Hepatocyte (in vitro differentiated cells): Measurements from ENCODE around the gene GRM4.

Source experiments
- EZH2 ChIP-seq: fragments of 200-600 bp; sonication (generic); IDR thresholded peaks from 2 replicates; pipeline ENCODE4 v1.6.1; 2016; ENCODE audit warnings: antibody characterized with exemption, mild to moderate bottlenecking, borderline replicate concordance
- TF ChIP-seq, protein P1 (sequence below): fragments of 200-600 bp; sonication (generic); IDR thresholded peaks from 2 replicates; pipeline ENCODE4 v1.5.1; 2016; ENCODE audit warnings: antibody characterized with exemption, mild to moderate bottlenecking; ENCODE audit not compliant: poor library complexity

DNA sequence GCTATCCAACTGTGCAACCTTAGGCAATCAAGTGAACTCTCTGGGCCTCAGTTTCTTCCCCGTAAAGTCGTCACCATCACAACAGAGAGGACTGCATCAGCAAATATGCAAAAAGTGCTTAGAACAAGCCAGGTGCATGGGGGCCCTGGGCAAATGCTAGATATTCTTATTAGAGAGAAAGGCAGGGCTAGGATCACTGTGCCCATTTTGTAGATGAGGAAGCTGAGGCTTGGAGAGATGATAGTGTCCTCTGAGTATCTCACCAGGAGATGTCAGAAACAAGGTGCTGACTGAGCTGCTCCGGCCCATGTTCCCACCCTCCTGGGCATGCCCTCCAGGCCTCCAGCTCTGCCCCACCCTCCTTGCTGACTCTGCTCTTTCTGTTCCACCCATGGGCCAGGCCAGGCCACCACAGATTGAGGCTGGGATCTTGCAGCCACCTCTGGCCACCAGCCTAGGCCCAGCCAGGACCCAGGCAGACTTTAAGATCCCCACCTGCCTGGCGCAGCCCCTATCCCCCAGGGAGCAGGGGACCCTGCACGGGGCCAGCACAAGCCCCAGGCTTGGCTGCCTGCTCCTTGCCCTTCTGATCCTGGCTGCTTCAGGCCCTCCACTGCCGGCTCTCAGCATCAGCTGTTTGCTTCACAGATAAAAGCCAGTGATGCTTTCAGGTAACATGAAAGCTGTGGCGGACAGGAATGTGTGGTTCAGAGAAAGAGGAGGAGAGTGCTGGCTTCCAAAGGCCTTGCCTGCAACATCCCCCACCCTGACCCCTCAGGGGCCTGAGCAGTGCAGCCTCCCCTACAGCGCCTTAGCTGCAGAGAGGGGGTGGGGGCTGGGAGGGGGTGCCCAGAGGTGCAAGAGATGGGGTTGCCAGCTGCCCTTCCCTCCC is 47.6 kb downstream of the GRM4 start:
- TF ChIP-seq, protein P1, sequence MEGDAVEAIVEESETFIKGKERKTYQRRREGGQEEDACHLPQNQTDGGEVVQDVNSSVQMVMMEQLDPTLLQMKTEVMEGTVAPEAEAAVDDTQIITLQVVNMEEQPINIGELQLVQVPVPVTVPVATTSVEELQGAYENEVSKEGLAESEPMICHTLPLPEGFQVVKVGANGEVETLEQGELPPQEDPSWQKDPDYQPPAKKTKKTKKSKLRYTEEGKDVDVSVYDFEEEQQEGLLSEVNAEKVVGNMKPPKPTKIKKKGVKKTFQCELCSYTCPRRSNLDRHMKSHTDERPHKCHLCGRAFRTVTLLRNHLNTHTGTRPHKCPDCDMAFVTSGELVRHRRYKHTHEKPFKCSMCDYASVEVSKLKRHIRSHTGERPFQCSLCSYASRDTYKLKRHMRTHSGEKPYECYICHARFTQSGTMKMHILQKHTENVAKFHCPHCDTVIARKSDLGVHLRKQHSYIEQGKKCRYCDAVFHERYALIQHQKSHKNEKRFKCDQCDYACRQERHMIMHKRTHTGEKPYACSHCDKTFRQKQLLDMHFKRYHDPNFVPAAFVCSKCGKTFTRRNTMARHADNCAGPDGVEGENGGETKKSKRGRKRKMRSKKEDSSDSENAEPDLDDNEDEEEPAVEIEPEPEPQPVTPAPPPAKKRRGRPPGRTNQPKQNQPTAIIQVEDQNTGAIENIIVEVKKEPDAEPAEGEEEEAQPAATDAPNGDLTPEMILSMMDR = no peak
- TF ChIP-seq EZH2 = no peak
